Skeletal muscle cell (primary cell): ENCODE measurements around the gene CSTPP1.

Experiments
- DNase-seq: peaks from one replicate; pipeline ENCODE4 v3.0.0-alpha.2; 2010; ENCODE audit warnings: low read depth
- H3K4me3 ChIP-seq: 2 replicates; pipeline ENCODE4 v1.5.1; 2011; ENCODE audit warnings: low read depth, mild to moderate bottlenecking, control low read depth, low read length, moderate library complexity

Gene CSTPP1

DNA sequence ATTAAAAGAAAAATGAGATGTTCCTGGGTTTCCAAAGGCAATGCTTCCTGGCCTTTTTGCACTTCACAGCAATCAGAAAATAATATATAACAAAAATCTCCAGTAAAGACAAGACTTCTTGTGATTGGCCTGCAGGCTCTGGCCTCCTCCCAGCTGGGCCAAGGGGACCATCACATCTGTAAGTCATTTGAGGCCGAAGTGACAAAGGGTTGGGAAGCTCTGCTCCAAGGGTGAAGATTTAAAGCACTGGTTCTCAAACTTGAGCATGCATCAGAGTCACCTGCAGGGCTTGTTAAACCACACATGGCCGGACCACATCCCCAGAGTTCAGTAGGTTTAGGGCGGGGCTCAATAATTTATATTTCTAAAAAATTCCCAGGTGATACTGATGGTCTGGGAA is 208.0 kb downstream of the CSTPP1 start:
- DNase-seq = no peak
- H3K4me3 ChIP-seq = no peak overlapping the region

DNA sequence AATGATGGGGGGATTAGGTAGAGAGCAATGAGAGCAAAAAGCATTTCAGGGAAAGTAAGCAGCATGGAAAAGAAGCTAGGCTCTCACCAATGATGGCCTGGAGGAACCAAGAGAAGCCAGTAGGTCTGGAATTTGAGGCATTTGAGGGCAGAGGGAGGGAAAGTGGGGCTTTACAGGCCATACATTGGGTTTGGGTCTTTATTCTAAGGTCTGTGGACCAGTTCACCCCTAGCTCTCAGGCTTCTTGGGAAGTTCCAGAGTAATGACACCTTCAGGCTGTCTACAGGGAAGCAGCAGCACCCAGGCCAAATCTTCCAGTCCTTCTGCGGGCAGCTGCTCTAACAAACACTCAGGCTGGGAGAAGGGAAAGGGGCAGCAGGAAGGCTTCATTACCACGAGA is 210.7 kb downstream of the CSTPP1 start:
- no peak overlapping the region for H3K4me3 ChIP-seq
- DNase-seq = no peak

- H3K4me3 ChIP-seq = no peak overlapping the region
- DNase-seq = no peak
Observed at GRCh38 chr11:47147681-47148080, 211.1 kb downstream of the CSTPP1 start.

GRCh38 chr11:47148270-47148669 is 211.7 kb downstream of the CSTPP1 start:
- DNase-seq = no peak
- no peak overlapping the region for H3K4me3 ChIP-seq

DNA sequence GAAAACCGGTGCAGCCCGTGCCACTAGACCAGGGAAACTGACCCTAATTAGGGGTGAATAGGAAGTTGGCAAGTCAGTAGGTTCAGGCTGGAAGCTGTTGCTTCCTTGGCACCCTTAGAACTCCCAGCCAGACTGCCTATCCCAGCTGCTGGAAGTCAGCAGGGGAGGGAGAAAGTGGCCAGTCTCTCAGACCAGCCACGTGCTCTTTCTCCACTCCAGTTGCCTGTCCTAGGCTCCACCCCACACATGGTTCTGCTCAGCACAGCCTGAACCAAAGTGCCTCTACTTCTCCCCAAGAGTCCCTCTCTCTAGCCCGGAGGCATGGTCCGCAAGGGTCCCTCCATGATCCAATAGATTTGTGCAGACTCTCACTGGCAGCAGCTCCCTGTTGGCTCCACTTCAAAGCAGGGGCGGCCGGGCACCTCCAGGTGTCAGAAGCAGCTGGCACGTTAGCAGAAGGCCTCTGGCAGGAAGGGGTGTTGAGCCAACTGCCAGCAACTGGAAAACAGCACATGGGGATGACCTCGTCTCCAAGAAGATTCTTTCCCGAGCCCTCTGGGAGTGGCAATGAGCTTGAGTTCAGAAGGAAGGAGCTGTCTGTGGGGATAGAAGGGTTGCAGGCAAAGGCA is 212.5 kb downstream of the CSTPP1 start:
- no peak overlapping the region for H3K4me3 ChIP-seq
- DNase-seq = no peak

DNA sequence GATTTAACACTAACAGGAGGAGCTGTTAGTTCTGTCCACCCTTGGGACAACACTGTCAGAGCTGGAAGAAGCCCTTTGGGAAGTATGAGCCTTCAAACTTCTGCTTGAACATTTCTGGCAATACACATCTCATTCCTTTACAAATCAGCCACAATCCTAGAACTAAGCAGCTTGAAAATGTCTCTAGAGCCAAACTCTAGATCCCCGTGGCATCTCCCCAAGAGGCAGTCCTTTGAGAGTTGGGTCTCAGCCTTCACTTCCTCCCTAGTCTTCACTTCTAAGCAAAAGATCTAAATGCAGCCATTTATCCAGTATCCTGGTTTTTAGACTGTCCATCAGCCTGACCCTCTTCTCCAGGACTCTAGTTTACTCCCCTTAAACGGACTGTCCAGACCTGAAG is 213.2 kb downstream of the CSTPP1 start:
- no peak overlapping the region for H3K4me3 ChIP-seq
- no peak for DNase-seq

DNA sequence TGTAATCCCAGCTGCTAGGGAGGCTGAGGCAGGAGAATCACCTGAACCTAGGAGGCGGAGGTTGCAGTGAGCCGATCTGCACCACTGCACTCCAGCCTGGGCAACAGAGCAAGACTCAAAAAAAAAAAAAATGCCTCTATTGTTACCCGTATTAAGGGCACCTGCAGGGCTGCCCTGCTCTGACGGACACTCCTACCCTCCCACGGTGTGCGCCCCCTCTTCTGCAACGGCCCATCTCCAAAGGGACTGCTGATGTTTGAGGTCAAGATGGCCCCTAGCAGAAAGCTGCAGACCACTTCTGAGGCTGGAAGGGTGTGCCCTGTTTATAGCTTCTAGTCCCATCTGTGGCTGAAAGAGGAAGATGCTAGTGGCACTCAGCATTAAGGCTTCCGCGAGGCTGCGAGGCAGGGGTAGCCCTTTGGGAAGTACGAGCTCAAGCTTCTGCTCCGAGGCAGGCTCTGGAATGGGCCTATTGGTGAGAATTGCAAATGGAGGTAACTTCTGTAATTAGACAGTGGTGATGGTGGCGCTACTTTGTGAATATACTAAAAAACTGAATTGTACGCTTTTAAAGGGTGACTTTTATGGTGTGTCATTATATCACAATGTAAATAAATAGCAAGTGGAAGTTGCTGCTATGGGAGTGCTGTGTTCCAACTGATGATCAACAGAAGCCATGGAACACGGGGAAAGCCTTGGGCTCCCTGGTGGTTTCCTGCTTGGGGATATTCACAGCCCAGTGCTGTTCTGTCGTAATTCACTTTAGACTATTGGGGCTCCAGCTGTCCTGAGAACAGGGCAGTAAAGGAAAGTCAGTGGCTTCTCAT is 215.8 kb downstream of the CSTPP1 start:
- no peak overlapping the region for H3K4me3 ChIP-seq
- DNase-seq = no peak

DNA sequence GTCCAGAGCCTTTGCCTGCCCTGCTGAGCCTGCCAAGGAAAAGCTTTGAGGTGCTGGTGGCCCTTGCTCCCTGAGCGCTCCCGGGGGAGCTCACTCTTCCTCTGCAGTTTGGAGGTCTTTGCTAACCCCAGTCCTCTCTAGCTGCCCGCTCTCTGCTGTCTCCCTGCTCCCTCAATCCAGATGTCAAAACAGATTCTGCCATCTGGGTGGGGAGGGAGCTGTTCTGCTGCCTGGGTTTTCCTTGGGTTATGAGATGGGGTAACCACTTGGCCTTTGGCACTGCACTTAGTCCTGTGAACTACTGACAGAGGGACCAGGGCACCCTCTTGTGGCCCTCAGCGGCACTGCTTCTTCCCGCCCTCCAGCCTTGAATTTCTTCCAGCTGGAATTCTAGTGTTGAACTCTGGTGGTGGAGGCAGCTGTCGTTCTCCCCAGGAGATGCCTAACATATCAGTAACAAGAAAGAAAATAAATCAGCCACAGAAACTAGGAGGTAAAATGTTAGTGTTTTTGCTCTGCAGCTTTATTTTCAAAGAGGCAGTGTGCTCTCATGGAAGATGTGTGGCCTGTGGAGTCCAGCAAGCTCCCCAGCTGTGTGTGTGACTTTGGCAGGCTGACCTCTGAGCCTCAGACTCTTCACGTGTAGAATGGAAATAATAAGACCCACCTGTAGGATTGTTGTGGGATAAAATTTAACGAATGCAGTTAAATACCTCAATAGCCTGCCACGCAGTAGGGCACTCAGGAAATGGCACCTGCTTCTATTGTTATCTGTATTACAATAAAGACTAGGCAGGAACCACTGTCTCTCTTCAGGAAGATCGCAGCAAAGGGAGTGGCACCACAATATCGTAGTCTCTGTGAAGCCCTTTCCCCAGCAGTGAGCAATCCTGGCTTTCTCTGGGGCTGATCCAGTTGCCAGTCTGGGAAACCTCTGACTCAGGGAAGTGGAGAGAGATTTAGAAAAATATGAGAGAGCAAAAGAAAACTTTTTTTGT is 216.7 kb downstream of the CSTPP1 start:
- peak; percentile 40 for DNase-seq
- H3K4me3 ChIP-seq = no peak overlapping the region

DNA sequence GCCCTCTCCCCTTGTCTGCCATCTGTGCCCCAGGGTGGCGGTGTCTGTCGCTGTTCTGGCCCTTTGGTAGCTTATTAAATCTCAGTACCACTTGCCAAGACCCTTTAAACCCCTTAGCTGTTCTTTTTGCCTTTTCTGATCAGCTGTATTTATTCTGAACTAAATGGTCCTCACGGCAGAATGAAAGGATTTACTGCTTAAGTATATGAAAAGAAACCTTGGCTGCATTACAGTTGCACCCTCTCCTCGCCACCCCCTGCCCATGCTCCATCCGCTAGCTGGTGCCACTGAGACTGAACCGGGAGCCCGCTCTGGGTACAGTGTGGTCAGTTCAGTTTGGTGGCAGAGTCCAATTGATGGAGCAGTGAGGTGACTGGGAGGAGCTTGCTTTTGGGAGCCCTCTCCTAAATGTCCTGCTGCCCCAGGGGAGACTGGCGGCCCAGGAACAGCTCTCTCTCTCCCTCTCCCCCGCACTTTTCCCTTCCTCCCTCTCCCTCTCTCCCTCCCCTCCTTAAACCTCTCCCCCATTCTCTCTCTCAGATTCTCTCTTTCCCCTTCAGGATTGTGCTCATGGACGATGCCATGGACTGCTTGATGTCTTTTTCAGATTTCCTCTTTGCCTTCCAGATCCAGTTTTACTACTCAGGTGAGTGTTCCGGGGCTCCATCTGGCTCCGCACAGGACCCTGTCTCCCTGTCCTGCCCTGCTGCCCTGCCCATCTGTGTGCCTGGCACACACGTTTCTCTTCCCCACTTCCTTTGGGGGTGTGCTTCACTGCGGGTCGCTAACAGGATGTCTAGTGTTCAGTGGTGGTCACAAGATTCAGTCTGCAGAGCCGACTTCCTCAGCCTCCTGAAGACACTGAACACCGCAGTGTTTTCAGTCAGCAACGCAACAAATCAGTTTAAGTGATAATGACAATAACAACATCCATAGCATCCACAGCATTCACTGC is 218.3 kb downstream of the CSTPP1 start:
- no peak for DNase-seq
- no peak overlapping the region for H3K4me3 ChIP-seq

- no peak for DNase-seq
- H3K4me3 ChIP-seq = no peak overlapping the region
Observed at GRCh38 chr11:47155879-47156278, 219.3 kb downstream of the CSTPP1 start.

GRCh38 chr11:47156333-47156732 is 219.8 kb downstream of the CSTPP1 start:
- no peak for DNase-seq
- no peak overlapping the region for H3K4me3 ChIP-seq

DNA sequence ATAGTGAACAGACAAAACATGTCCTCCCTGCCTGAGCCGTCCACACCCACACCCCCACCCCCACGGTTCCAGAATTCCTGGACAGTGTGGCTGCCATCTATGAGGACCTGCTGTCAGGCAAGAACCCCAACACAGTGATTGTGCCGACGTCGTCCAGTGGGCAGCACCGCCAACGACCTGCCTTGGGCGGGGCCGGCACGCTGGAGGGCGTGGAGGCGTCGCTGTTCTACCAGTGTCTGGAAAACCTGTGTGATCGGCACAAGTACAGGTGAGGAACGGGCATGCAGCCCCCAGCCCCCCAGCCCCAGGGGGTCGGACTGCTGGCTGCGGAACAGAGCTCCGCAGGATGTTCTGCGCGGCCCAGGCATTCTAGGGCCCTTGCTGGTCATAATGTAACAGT is 220.4 kb downstream of the CSTPP1 start:
- H3K4me3 ChIP-seq = no peak overlapping the region
- no peak for DNase-seq

DNA sequence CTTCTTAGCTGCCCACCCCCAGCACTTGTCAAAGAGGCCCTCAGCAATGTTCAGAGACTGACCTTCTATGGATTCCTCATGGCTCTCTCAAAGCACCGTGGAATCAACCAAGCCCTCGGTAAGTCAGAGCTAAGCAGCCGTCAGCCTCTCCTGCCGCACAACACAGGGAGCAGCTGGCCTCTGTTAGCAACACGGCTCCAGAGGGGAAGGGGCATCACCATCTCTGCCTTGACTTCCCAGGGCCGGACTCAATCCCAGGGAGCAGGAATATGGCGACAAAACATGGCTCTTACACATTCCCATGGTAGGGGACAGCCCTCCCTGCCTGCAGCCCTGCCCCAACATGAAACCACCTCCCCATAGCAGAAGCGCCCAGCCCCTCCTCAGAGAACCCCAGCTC is 221.2 kb downstream of the CSTPP1 start:
- DNase-seq = no peak
- H3K4me3 ChIP-seq = no peak overlapping the region

GRCh38 chr11:47158242-47158641 is 221.7 kb downstream of the CSTPP1 start:
- no peak for DNase-seq
- H3K4me3 ChIP-seq = no peak overlapping the region

DNA sequence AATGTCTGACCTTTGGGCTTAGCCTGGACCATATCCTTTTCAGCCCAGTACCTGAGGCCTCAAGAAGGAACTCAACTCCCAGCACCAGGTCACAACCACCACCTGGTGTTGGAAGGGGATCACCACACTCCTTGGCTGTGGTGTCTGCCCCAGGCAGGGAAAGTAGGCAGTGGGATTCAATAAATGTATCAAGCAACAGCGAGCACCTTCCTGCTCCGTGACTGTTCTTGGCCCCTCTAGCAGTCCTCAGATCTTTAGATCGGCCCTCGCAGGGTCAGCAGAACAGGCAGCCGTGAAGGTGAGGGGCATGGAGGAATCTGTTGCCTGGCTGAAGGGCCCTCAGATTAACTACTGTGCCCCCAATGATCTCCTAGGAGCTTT is 224.2 kb downstream of the CSTPP1 start:
- DNase-seq = no peak
- H3K4me3 ChIP-seq = no peak overlapping the region

- DNase-seq = no peak
- H3K4me3 ChIP-seq = no peak overlapping the region
Observed at GRCh38 chr11:47161134-47161854, 224.7 kb downstream of the CSTPP1 start.

GRCh38 chr11:47161890-47162289 is 225.3 kb downstream of the CSTPP1 start:
- DNase-seq = no peak
- no peak overlapping the region for H3K4me3 ChIP-seq

GRCh38 chr11:47162426-47162825 is 225.9 kb downstream of the CSTPP1 start:
- H3K4me3 ChIP-seq = no peak overlapping the region
- DNase-seq = no peak
